Measurements from ENCODE around the gene CUEDC1.

GRCh38 chr17:57941384-57942370 is 13.5 kb downstream of the CUEDC1 start:
- TF ChIP-seq EZH2 (IDR thresholded peaks at IDR 0.05; ENCODE audit: insufficient read depth, poor library complexity, severe bottlenecking) = no peak
- TF ChIP-seq EZH2phosphoT487 (IDR thresholded peaks at IDR 0.05; ENCODE audit: insufficient read depth, low read depth) = no peak
